K562 (cell line): ENCODE data around the gene MYH9. TPM values are rescaled to one million over a fixed set of nuclear protein-coding genes. Genes with fewer than 3 reads are reported as not detected.

Experiments
- ATF1 ChIP-seq, 2 experiments: fragments of 450-650 bp in 1 of 2; IDR thresholded peaks; 2 replicates each; pipeline ENCODE4 v1.6.1; 2016; ENCODE audit warnings: missing compliant biosample characterization in 1 of 2, missing genetic modification characterization in 1 of 2
- CEBPG ChIP-seq, 3 experiments: fragments of 200-800 bp in 1 of 3; sonication (Bioruptor generic) in 1 of 3; sonication (generic) in 1 of 3; formaldehyde crosslinking in 1 of 3; IDR thresholded peaks in 2 of 3; conservative IDR thresholded peaks in 1 of 3; 2 replicates each; pipeline versions ENCODE4 v1.6.1 to v1.8.0; 2016 to 2022; ENCODE audit warnings: missing compliant biosample characterization in 2 of 3, missing genetic modification characterization in 2 of 3, mild to moderate bottlenecking in 1 of 3, missing genetic modification reagents in 1 of 3
- ESRRA ChIP-seq: fragments of 450-650 bp; IDR thresholded peaks from 2 replicates; pipeline ENCODE4 v1.6.1; 2014; ENCODE audit warnings: low read depth, mild to moderate bottlenecking, moderate library complexity, borderline replicate concordance
- GTF2A2 ChIP-seq: IDR thresholded peaks from 2 replicates; pipeline ENCODE4 v1.6.1; 2016; ENCODE audit warnings: mild to moderate bottlenecking, missing genetic modification characterization, missing compliant biosample characterization
- HCFC1 ChIP-seq: IDR thresholded peaks from 2 replicates; pipeline ENCODE4 v1.6.1; 2012; ENCODE audit warnings: low read depth, low read length, improper control_type of control experiment
- NCOA1 ChIP-seq: fragments of 450-650 bp; IDR thresholded peaks from 2 replicates; pipeline ENCODE4 v1.6.1; 2016; ENCODE audit warnings: low read depth
- PHF8 ChIP-seq: fragments of 200-600 bp; sonication (generic); IDR thresholded peaks from 2 replicates; pipeline ENCODE4 v1.6.1; 2012; ENCODE audit warnings: mixed run types, mild to moderate bottlenecking, inconsistent platforms, low read length, moderate library complexity, borderline replicate concordance
- SUPT5H ChIP-seq: fragments of 450-650 bp; IDR thresholded peaks from 2 replicates; pipeline ENCODE4 v1.6.1; 2016
- TBL1XR1 ChIP-seq, 2 experiments: IDR thresholded peaks; 2 replicates each; pipeline ENCODE4 v1.6.1; 2012; ENCODE audit warnings: improper control_type of control experiment in 2 of 2, low read length in 2 of 2, mild to moderate bottlenecking in 1 of 2
- ZFP1 ChIP-seq: fragments of 450-650 bp; formaldehyde crosslinking; IDR thresholded peaks from 2 replicates; pipeline ENCODE4 v1.4.0; 2020; ENCODE audit warnings: mild to moderate bottlenecking, mixed read lengths
- ZNF197 ChIP-seq: fragments of 200-800 bp; sonication (Bioruptor generic); IDR thresholded peaks from 2 replicates; pipeline ENCODE4 v1.6.1; 2016; ENCODE audit warnings: low read depth, missing genetic modification characterization, missing compliant biosample characterization
- polyA plus RNA-seq, 8 experiments: library from polyadenylated mRNA; depleted of rRNA in 4 of 8; stranded (reverse) in 5 of 8; unstranded in 3 of 8; fragments of >200 nt; fragmentation: Nextera tagmentation in 2 of 8; fragmentation: Illumina TruSeq in 1 of 8; extraction: Ambion mirVana in 2 of 8; extraction: Trizol in 1 of 8; gene quantifications; 2 replicates each; pipeline versions ENCODE4 v1.2.1 to v1.2.3, GENCODE V29; 2011 to 2014; ENCODE audit warnings: inconsistent platforms in 1 of 8, missing spikeins in 1 of 8
- total RNA-seq, 7 experiments: library from RNA; depleted of rRNA in 6 of 7; stranded (reverse); fragments of >200 nt in 6 of 7; fragmentation: Illumina TruSeq in 2 of 7; extraction: Trizol in 2 of 7; gene quantifications; 2 replicates each; pipeline versions ENCODE4 v1.2.1 to v1.2.3, GENCODE V29; 2011 to 2021; ENCODE audit warnings: low replicate concordance in 1 of 7
- TF ChIP-seq, protein P1 (sequence below): fragments of 450-650 bp; IDR thresholded peaks from 2 replicates; pipeline ENCODE4 v1.6.1; 2017; ENCODE audit warnings: antibody characterized with exemption, mild to moderate bottlenecking
- TF ChIP-seq, protein P2 (sequence below): sonication (generic); formaldehyde crosslinking; IDR thresholded peaks from 2 replicates; pipeline ENCODE4 v1.8.0; 2023; ENCODE audit warnings: mild to moderate bottlenecking, missing genetic modification reagents
- TF ChIP-seq, protein P3 (sequence below): fragments of 450-650 bp; formaldehyde crosslinking; conservative IDR thresholded peaks from 2 replicates; pipeline ENCODE4 v1.4.0; 2022; ENCODE audit warnings: mild to moderate bottlenecking, missing genetic modification characterization
- TF ChIP-seq, protein P4 (sequence below), 2 experiments: IDR thresholded peaks; 2 replicates each; pipeline ENCODE4 v1.6.1; 2011; ENCODE audit warnings: borderline replicate concordance in 1 of 2, control low read depth in 1 of 2, low read depth in 1 of 2, low read length in 1 of 2, mild to moderate bottlenecking in 1 of 2, mixed read lengths in 1 of 2, moderate library complexity in 1 of 2; ENCODE audit not compliant: insufficient read depth in 1 of 2, insufficient read length in 1 of 2, poor library complexity in 1 of 2, severe bottlenecking in 1 of 2; ENCODE audit errors: extremely low read depth in 1 of 2

Gene MYH9
- total and polyA plus RNA-seq, 9 of the 15 experiments (the other 6 are each of a cell fraction or from before 2014, with no cell fraction given): 0.71 to 111 (median 24.6) TPM

DNA sequence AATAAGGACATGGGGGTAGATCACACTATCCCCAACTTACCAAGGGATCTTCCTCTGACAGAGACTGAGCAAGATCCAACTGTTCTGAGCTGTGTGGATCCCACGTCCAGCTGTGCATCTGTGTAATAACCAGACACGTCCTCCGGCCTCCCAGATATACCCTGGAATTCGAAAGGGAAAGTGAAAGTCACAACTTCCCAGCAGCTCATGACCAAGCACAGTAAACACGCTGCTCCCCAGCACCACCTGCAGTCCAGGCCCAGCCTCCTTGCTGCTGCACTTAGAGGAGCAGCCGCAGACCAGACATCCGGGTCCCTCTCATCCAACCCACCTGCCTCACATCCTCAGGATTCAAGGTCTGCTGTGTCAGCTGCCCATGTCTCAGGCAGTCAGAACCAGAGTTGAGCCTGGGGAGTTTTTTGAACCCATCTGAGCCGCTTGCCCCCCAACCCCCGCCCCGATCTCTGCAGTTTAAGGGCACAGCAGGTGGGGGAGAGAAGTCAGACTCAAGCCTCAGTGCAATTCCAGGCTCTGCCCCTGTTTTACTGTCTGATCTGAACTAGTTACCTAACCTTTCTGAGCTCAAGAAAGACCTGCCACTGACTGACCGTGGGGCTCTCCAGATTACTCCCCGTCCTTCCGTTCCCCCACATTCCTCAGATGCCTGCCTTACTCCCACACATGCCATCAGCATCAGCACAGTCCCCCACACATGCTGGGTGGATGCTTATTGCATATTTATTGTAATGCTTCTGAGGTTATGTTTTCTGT lies 148.2 kb downstream of the MYH9 start, which contains the start of gene APOL2 (continued):
- TF ChIP-seq, protein P1, sequence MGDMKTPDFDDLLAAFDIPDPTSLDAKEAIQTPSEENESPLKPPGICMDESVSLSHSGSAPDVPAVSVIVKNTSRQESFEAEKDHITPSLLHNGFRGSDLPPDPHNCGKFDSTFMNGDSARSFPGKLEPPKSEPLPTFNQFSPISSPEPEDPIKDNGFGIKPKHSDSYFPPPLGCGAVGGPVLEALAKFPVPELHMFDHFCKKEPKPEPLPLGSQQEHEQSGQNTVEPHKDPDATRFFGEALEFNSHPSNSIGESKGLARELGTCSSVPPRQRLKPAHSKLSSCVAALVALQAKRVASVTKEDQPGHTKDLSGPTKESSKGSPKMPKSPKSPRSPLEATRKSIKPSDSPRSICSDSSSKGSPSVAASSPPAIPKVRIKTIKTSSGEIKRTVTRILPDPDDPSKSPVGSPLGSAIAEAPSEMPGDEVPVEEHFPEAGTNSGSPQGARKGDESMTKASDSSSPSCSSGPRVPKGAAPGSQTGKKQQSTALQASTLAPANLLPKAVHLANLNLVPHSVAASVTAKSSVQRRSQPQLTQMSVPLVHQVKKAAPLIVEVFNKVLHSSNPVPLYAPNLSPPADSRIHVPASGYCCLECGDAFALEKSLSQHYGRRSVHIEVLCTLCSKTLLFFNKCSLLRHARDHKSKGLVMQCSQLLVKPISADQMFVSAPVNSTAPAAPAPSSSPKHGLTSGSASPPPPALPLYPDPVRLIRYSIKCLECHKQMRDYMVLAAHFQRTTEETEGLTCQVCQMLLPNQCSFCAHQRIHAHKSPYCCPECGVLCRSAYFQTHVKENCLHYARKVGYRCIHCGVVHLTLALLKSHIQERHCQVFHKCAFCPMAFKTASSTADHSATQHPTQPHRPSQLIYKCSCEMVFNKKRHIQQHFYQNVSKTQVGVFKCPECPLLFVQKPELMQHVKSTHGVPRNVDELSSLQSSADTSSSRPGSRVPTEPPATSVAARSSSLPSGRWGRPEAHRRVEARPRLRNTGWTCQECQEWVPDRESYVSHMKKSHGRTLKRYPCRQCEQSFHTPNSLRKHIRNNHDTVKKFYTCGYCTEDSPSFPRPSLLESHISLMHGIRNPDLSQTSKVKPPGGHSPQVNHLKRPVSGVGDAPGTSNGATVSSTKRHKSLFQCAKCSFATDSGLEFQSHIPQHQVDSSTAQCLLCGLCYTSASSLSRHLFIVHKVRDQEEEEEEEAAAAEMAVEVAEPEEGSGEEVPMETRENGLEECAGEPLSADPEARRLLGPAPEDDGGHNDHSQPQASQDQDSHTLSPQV: 0 out of 2 replicates have a peak, but pooled peaks have one; percentile 27
- TF ChIP-seq, protein P2, sequence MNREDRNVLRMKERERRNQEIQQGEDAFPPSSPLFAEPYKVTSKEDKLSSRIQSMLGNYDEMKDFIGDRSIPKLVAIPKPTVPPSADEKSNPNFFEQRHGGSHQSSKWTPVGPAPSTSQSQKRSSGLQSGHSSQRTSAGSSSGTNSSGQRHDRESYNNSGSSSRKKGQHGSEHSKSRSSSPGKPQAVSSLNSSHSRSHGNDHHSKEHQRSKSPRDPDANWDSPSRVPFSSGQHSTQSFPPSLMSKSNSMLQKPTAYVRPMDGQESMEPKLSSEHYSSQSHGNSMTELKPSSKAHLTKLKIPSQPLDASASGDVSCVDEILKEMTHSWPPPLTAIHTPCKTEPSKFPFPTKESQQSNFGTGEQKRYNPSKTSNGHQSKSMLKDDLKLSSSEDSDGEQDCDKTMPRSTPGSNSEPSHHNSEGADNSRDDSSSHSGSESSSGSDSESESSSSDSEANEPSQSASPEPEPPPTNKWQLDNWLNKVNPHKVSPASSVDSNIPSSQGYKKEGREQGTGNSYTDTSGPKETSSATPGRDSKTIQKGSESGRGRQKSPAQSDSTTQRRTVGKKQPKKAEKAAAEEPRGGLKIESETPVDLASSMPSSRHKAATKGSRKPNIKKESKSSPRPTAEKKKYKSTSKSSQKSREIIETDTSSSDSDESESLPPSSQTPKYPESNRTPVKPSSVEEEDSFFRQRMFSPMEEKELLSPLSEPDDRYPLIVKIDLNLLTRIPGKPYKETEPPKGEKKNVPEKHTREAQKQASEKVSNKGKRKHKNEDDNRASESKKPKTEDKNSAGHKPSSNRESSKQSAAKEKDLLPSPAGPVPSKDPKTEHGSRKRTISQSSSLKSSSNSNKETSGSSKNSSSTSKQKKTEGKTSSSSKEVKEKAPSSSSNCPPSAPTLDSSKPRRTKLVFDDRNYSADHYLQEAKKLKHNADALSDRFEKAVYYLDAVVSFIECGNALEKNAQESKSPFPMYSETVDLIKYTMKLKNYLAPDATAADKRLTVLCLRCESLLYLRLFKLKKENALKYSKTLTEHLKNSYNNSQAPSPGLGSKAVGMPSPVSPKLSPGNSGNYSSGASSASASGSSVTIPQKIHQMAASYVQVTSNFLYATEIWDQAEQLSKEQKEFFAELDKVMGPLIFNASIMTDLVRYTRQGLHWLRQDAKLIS (CRISPR knock-in tag): no peak
- TF ChIP-seq, protein P3, sequence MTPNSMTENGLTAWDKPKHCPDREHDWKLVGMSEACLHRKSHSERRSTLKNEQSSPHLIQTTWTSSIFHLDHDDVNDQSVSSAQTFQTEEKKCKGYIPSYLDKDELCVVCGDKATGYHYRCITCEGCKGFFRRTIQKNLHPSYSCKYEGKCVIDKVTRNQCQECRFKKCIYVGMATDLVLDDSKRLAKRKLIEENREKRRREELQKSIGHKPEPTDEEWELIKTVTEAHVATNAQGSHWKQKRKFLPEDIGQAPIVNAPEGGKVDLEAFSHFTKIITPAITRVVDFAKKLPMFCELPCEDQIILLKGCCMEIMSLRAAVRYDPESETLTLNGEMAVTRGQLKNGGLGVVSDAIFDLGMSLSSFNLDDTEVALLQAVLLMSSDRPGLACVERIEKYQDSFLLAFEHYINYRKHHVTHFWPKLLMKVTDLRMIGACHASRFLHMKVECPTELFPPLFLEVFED (CRISPR knock-in tag): no peak
- TF ChIP-seq CEBPG (CRISPR knock-in tag; IDR thresholded peaks at IDR 0.05): no peak
- no peak for TF ChIP-seq CEBPG (tag; conservative IDR thresholded peaks at IDR 0.05 in 1 of 2, IDR thresholded peaks at IDR 0.05 in 1 of 2)
- TF ChIP-seq ZNF197: no peak
- TF ChIP-seq, protein P4, sequence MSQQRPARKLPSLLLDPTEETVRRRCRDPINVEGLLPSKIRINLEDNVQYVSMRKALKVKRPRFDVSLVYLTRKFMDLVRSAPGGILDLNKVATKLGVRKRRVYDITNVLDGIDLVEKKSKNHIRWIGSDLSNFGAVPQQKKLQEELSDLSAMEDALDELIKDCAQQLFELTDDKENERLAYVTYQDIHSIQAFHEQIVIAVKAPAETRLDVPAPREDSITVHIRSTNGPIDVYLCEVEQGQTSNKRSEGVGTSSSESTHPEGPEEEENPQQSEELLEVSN (IDR thresholded peaks at IDR 0.05; ENCODE audit: borderline replicate concordance in 1 of 2, extremely low read depth in 1 of 2, insufficient read depth in 1 of 2, insufficient read length in 1 of 2, low read depth in 1 of 2, low read length in 1 of 2, poor library complexity in 1 of 2, severe bottlenecking in 1 of 2): peak in 1 of 2 experiments; percentile 32
- peak; percentile 65 for TF ChIP-seq HCFC1
- TF ChIP-seq SUPT5H: no peak
- no peak for TF ChIP-seq ZFP1 (CRISPR knock-in tag)
- peak; percentile 63 for TF ChIP-seq NCOA1
- TF ChIP-seq ATF1 (CRISPR knock-in tag; IDR thresholded peaks at IDR 0.05): no peak
- 0 out of 2 replicates have a peak, but pooled peaks have one; percentile 10 for TF ChIP-seq ATF1 (tag; IDR thresholded peaks at IDR 0.05)
- TF ChIP-seq ESRRA: peak; percentile 15; the same call in 1 of the 2 replicates
- peak in 1 of 2 experiments; percentile 67; a peak in 2 of 4 replicates for TF ChIP-seq TBL1XR1 (IDR thresholded peaks at IDR 0.05; ENCODE audit: low read length in 2 of 2)
- TF ChIP-seq GTF2A2 (tag): no peak
- TF ChIP-seq PHF8: peak; percentile 43; the same call in 1 of the 2 replicates
